Parathyroid adenoma (tissue), 2 donors: ENCODE results near the gene NKX2-8.

Source experiments
- H2AFZ ChIP-seq: fragments of 300-600 bp; sonication (generic); one replicate; pipeline ENCODE4 v1.7.0; 2017; ENCODE audit warnings: antibody characterized with exemption, mild to moderate bottlenecking
- H3K27ac ChIP-seq: fragments of 300-600 bp; sonication (generic); one replicate; pipeline ENCODE4 v1.7.0; 2017
- H3K27me3 ChIP-seq: fragments of 300-600 bp; sonication (generic); one replicate; pipeline ENCODE4 v1.7.0; 2017; ENCODE audit warnings: low read length; ENCODE audit not compliant: control insufficient read depth, insufficient read depth
- H3K36me3 ChIP-seq: fragments of 300-600 bp; sonication (generic); one replicate; pipeline ENCODE4 v1.7.0; 2017; ENCODE audit warnings: low read length; ENCODE audit not compliant: control insufficient read depth, insufficient read depth
- H3K4me1 ChIP-seq: fragments of 300-600 bp; sonication (generic); one replicate; pipeline ENCODE4 v1.7.0; 2017; ENCODE audit warnings: control low read depth
- H3K4me2 ChIP-seq: fragments of 300-600 bp; sonication (generic); one replicate; pipeline ENCODE4 v1.7.0; 2017; ENCODE audit warnings: low read length
- H3K4me3 ChIP-seq: fragments of 300-600 bp; sonication (generic); one replicate; pipeline ENCODE4 v1.7.0; 2017; ENCODE audit warnings: low read depth, low read length
- H3K79me2 ChIP-seq: fragments of 300-600 bp; sonication (generic); one replicate; pipeline ENCODE4 v1.7.0; 2017; ENCODE audit warnings: control low read depth
- H3K9ac ChIP-seq: fragments of 300-600 bp; sonication (generic); one replicate; pipeline ENCODE4 v1.7.0; 2017; ENCODE audit warnings: mild to moderate bottlenecking
- H3K9me3 ChIP-seq: fragments of 300-600 bp; sonication (generic); one replicate; pipeline ENCODE4 v1.7.0; 2017; ENCODE audit warnings: low read length; ENCODE audit not compliant: control insufficient read depth
- CTCF ChIP-seq: fragments of 300-600 bp; sonication (generic); IDR thresholded peaks from one replicate; pipeline ENCODE4 v1.7.0; 2017; ENCODE audit warnings: antibody characterized with exemption, mild to moderate bottlenecking
- donor health status: primary hyperparathyroidism.

NKX2-8 gene

GRCh38 chr14:36619853-36620252 lies 37.4 kb upstream of the NKX2-8 start:
- no peak for TF ChIP-seq CTCF
- H3K79me2 ChIP-seq = no peaks in the 10 kb centered on the region

GRCh38 chr14:36619131-36619530 lies 36.7 kb upstream of the NKX2-8 start:
- no peak overlapping the region for H3K9ac ChIP-seq
- H2AFZ ChIP-seq = no peak overlapping the region
- H3K4me3 ChIP-seq = no peak overlapping the region
- no peak for TF ChIP-seq CTCF
- H3K79me2 ChIP-seq = no peaks in the 10 kb centered on the region
- H3K27me3 ChIP-seq = no peaks in the 10 kb centered on the region
- no peaks in the 10 kb centered on the region for H3K36me3 ChIP-seq
- no peaks in the 10 kb centered on the region for H3K4me1 ChIP-seq
- no peak overlapping the region for H3K27ac ChIP-seq
- H3K9me3 ChIP-seq = no peaks in the 10 kb centered on the region
- no peak overlapping the region for H3K4me2 ChIP-seq

More at GRCh38 chr14:36619853-36620252, 37.4 kb upstream of the NKX2-8 start:
- no peaks in the 10 kb centered on the region for H3K4me1 ChIP-seq
- H3K27ac ChIP-seq = no peak overlapping the region
- H2AFZ ChIP-seq = no peak overlapping the region
- H3K9me3 ChIP-seq = no peaks in the 10 kb centered on the region
- no peak overlapping the region for H3K4me2 ChIP-seq
- H3K9ac ChIP-seq = no peak overlapping the region
- H3K36me3 ChIP-seq = no peaks in the 10 kb centered on the region
- no peak overlapping the region for H3K4me3 ChIP-seq
- H3K27me3 ChIP-seq = no peaks in the 10 kb centered on the region

- H3K4me3 ChIP-seq = no peak overlapping the region
- no peak overlapping the region for H2AFZ ChIP-seq
- H3K4me2 ChIP-seq = no peak overlapping the region
- H3K9ac ChIP-seq = no peak overlapping the region
- no peaks in the 10 kb centered on the region for H3K36me3 ChIP-seq
- no peak for TF ChIP-seq CTCF
- no peaks in the 10 kb centered on the region for H3K4me1 ChIP-seq
- no peaks in the 10 kb centered on the region for H3K27me3 ChIP-seq
- no peaks in the 10 kb centered on the region for H3K79me2 ChIP-seq
- H3K9me3 ChIP-seq = no peaks in the 10 kb centered on the region
- no peak overlapping the region for H3K27ac ChIP-seq
Observed at GRCh38 chr14:36618641-36619040, 36.2 kb upstream of the NKX2-8 start.

- Histone ChIP-seq H3K9ac (no peak overlapping the region), H3K36me3 (no peaks in the 10 kb centered on the region), H3K27ac (no peak overlapping the region), H3K4me1 (no peaks in the 10 kb centered on the region), H3K79me2 (no peaks in the 10 kb centered on the region), H2AFZ (no peak overlapping the region), H3K4me3 (no peak overlapping the region), H3K4me2 (no peak overlapping the region), H3K27me3 (no peaks in the 10 kb centered on the region), H3K9me3 (no peaks in the 10 kb centered on the region)
- no peak for TF ChIP-seq CTCF
Observed at GRCh38 chr14:36617824-36618223, 35.4 kb upstream of the NKX2-8 start.

- H3K4me2 ChIP-seq = no peak overlapping the region
- no peaks in the 10 kb centered on the region for H3K27me3 ChIP-seq
- H3K79me2 ChIP-seq = no peaks in the 10 kb centered on the region
- H3K27ac ChIP-seq = no peak overlapping the region
- H2AFZ ChIP-seq = no peak overlapping the region
- no peaks in the 10 kb centered on the region for H3K4me1 ChIP-seq
- no peaks in the 10 kb centered on the region for H3K9me3 ChIP-seq
- H3K4me3 ChIP-seq = no peak overlapping the region
- no peak for TF ChIP-seq CTCF
- no peaks in the 10 kb centered on the region for H3K36me3 ChIP-seq
- no peak overlapping the region for H3K9ac ChIP-seq
Observed at GRCh38 chr14:36605506-36605857, 23.1 kb upstream of the NKX2-8 start.
